H9 (cell line): ENCODE measurements around the gene NUDT4. TPM values are rescaled to one million over a fixed set of nuclear protein-coding genes. Genes with fewer than 3 reads are reported as not detected.
"Not testable (repeated sequence)": the region's sequence is repeated elsewhere in the genome, so short reads cannot be mapped to it uniquely, and the experiment has no call there.

Source experiments
- DNase-seq: peaks from one replicate; pipeline ENCODE4 v3.0.0-alpha.2; 2017
- H2AFZ ChIP-seq: one replicate; pipeline ENCODE4 v1.6.1; 2013; ENCODE audit warnings: mild to moderate bottlenecking, low read length, control low read depth, moderate library complexity
- H2AK5ac ChIP-seq: 2 replicates; pipeline ENCODE4 v1.6.1; 2013; ENCODE audit warnings: low read length, control low read depth, mixed read lengths; ENCODE audit not compliant: insufficient read length
- H2BK120ac ChIP-seq: one replicate; pipeline ENCODE4 v1.6.1; 2013; ENCODE audit warnings: low read depth, mild to moderate bottlenecking, low read length, control low read depth, inconsistent platforms; ENCODE audit not compliant: poor library complexity, severe bottlenecking
- H2BK12ac ChIP-seq: 2 replicates; pipeline ENCODE4 v1.6.1; 2013; ENCODE audit warnings: low read length, control low read depth, mixed read lengths, low read depth; ENCODE audit not compliant: insufficient read length
- H2BK15ac ChIP-seq: 2 replicates; pipeline ENCODE4 v1.6.1; 2013; ENCODE audit warnings: low read depth, low read length, control low read depth
- H2BK20ac ChIP-seq: one replicate; pipeline ENCODE4 v1.6.1; 2013; ENCODE audit warnings: low read depth, mild to moderate bottlenecking, low read length, control low read depth, inconsistent platforms; ENCODE audit not compliant: poor library complexity, severe bottlenecking
- H2BK5ac ChIP-seq: 2 replicates; pipeline ENCODE4 v1.6.1; 2013; ENCODE audit warnings: low read length, control low read depth, mixed read lengths; ENCODE audit not compliant: insufficient read length
- H3K14ac ChIP-seq: 2 replicates; pipeline ENCODE4 v1.6.1; 2013; ENCODE audit warnings: low read length, control low read depth; ENCODE audit not compliant: insufficient read depth
- H3K18ac ChIP-seq: 2 replicates; pipeline ENCODE4 v1.6.1; 2013; ENCODE audit warnings: low read depth, mild to moderate bottlenecking, mixed read lengths, low read length, control low read depth; ENCODE audit not compliant: insufficient read length
- H3K23ac ChIP-seq: 2 replicates; pipeline ENCODE4 v1.6.1; 2013; ENCODE audit warnings: low read length, control low read depth, mixed read lengths, low read depth; ENCODE audit not compliant: insufficient read length
- H3K23me2 ChIP-seq: 2 replicates; pipeline ENCODE4 v1.6.1; 2013; ENCODE audit warnings: low read depth, mild to moderate bottlenecking, mixed read lengths, low read length, control low read depth; ENCODE audit not compliant: insufficient read length, poor library complexity, severe bottlenecking
- H3K27ac ChIP-seq: 2 replicates; pipeline ENCODE4 v1.5.1; 2013; ENCODE audit warnings: low read length, control low read depth, mixed read lengths, low read depth; ENCODE audit not compliant: insufficient read length
- H3K27me3 ChIP-seq: 2 replicates; pipeline ENCODE4 v1.6.1; 2013; ENCODE audit warnings: low read length, control low read depth, inconsistent platforms; ENCODE audit not compliant: insufficient read depth
- H3K4ac ChIP-seq: 2 replicates; pipeline ENCODE4 v1.6.1; 2013; ENCODE audit warnings: low read depth, mild to moderate bottlenecking, control low read depth, inconsistent platforms, low read length, moderate library complexity
- H3K4me1 ChIP-seq: 2 replicates; pipeline ENCODE4 v1.6.1; 2013; ENCODE audit warnings: low read length, control low read depth, inconsistent platforms; ENCODE audit not compliant: insufficient read depth
- H3K4me2 ChIP-seq: 2 replicates; pipeline ENCODE4 v1.6.1; 2013; ENCODE audit warnings: low read length, control low read depth, mixed read lengths; ENCODE audit not compliant: insufficient read length, insufficient read depth
- H3K56ac ChIP-seq: 2 replicates; pipeline ENCODE4 v1.6.1; 2013; ENCODE audit warnings: low read depth, mild to moderate bottlenecking, mixed read lengths, low read length, control low read depth; ENCODE audit not compliant: insufficient read length
- H3K79me1 ChIP-seq: 2 replicates; pipeline ENCODE4 v1.6.1; 2013; ENCODE audit warnings: low read depth, mild to moderate bottlenecking, moderate library complexity, low read length, control low read depth, inconsistent platforms; ENCODE audit not compliant: insufficient read depth, poor library complexity, severe bottlenecking
- H3K79me2 ChIP-seq: 2 replicates; pipeline ENCODE4 v1.6.1; 2013; ENCODE audit warnings: low read length, control low read depth, inconsistent platforms; ENCODE audit not compliant: insufficient read depth
- H3K9ac ChIP-seq: 2 replicates; pipeline ENCODE4 v1.6.1; 2013; ENCODE audit warnings: low read length, control low read depth, mixed read lengths; ENCODE audit not compliant: insufficient read length; ENCODE audit errors: extremely low read depth
- H3K9me3 ChIP-seq: one replicate; pipeline ENCODE4 v1.6.1; 2013; ENCODE audit warnings: low read depth, low read length, inconsistent platforms; ENCODE audit not compliant: control insufficient read depth
- H3T11ph ChIP-seq: one replicate; pipeline ENCODE4 v1.6.1; 2013; ENCODE audit warnings: mild to moderate bottlenecking, low read length, control low read depth, inconsistent platforms
- H4K20me1 ChIP-seq: one replicate; pipeline ENCODE4 v1.6.1; 2013; ENCODE audit not compliant: control insufficient read depth, insufficient read length, insufficient read depth
- H4K5ac ChIP-seq: 2 replicates; pipeline ENCODE4 v1.6.1; 2013; ENCODE audit warnings: low read depth, mild to moderate bottlenecking, mixed read lengths, low read length, control low read depth; ENCODE audit not compliant: insufficient read length
- H4K8ac ChIP-seq: replicated peaks from 2 replicates; pipeline ENCODE4 v1.6.1; 2013; ENCODE audit warnings: low read length, control low read depth, mixed read lengths, low read depth; ENCODE audit not compliant: insufficient read length
- H4K91ac ChIP-seq: 2 replicates; pipeline ENCODE4 v1.6.1; 2013; ENCODE audit warnings: low read depth, mild to moderate bottlenecking, moderate library complexity, mixed read lengths, low read length, control low read depth; ENCODE audit not compliant: insufficient read length
- H3K27ac Mint-ChIP-seq, 3 experiments: 2 replicates in 2 of 3; 3 replicates in 1 of 3; pipeline ENCODE4 v1.8.0; 2020 to 2021; ENCODE audit warnings: mixed read lengths in 3 of 3, mild to moderate bottlenecking in 1 of 3, moderate library complexity in 1 of 3
- H3K27me3 Mint-ChIP-seq: 2 replicates; pipeline ENCODE4 v1.8.0; 2021; ENCODE audit warnings: low read depth, mild to moderate bottlenecking, moderate library complexity, mixed read lengths
- H3K36me3 Mint-ChIP-seq, 3 experiments: 2 replicates in 2 of 3; 3 replicates in 1 of 3; pipeline ENCODE4 v1.8.0; 2020 to 2021; ENCODE audit warnings: low read depth in 3 of 3, mixed read lengths in 3 of 3; ENCODE audit not compliant: insufficient read depth in 1 of 3
- H3K4me1 Mint-ChIP-seq, 2 experiments: 2 replicates each; pipeline ENCODE4 v1.8.0; 2020; ENCODE audit warnings: mixed read lengths in 2 of 2
- H3K4me3 Mint-ChIP-seq, 2 experiments: 2 replicates in 1 of 2; 3 replicates in 1 of 2; pipeline ENCODE4 v1.8.0; 2020 to 2021; ENCODE audit warnings: mild to moderate bottlenecking in 2 of 2, mixed read lengths in 2 of 2, moderate library complexity in 1 of 2
- H3K9me3 Mint-ChIP-seq, 2 experiments: 2 replicates in 1 of 2; 3 replicates in 1 of 2; pipeline ENCODE4 v1.8.0; 2020; ENCODE audit warnings: mild to moderate bottlenecking in 2 of 2, mixed read lengths in 2 of 2, moderate library complexity in 1 of 2
- CTCF ChIP-seq: fragments of 200-600 bp; sonication (generic); conservative IDR thresholded peaks from 3 replicates; pipeline ENCODE4 v1.8.0; 2021; ENCODE audit warnings: antibody characterized with exemption, mild to moderate bottlenecking
- WGBS: extraction: QIAGEN DNeasy Blood & Tissue Kit; methylation state at CpG from one replicate; pipeline ENCODE4 v1.1.7; 2013; ENCODE audit warnings: missing lambda C conversion rate, low lambda C conversion rate, mixed read lengths; ENCODE audit not compliant: insufficient read length; ENCODE audit errors: extremely low coverage; 5-methylcytosine and 5-hydroxymethylcytosine counted together
- total RNA-seq: library from RNA; stranded (reverse); gene quantifications from 2 replicates; pipeline ENCODE4 v1.2.1, GENCODE V29; 2021

Gene NUDT4
- total RNA-seq, 1 experiment from 2014 or later: 40.6 TPM

DNA sequence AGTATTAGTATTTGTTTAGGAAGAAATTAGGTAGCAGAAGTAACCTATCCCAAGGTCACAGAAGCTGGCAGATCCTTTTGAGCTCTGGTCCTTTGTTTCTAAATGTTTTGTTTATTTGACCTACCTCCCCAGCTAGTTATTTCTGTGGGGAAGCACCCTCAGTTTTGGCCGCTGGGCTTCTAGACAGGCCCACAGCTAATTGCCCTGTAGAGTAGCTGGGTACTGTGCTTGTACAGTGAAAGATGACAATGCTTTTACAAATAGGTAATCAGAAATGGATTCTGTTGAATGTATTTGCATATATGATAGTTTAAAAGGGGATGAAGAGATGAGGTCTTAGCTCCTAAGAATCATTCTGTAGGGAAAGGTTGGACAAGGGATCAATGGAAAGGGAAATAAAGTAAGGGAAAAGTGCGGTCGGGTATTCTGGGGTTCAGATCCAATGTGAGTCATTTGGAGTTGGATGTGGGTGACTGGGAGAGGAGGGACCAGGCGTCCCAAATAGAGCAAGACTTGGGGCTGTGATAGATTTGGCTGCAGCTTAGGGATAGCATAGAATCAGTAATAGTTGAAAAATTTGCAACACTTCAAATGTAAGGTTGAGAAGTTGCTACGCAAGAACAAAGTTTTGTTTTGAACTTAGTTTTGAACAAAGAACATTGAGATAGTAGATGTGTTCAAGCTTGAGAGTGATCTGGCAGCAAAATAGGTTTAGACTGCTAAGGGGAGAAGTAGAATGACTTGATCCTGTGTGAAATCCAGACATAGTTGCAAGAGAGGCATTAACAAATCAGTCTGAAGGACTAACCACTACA, 3.6 kb downstream of the NUDT4 start:
- H3K4me2 ChIP-seq: no peak overlapping the region

DNA sequence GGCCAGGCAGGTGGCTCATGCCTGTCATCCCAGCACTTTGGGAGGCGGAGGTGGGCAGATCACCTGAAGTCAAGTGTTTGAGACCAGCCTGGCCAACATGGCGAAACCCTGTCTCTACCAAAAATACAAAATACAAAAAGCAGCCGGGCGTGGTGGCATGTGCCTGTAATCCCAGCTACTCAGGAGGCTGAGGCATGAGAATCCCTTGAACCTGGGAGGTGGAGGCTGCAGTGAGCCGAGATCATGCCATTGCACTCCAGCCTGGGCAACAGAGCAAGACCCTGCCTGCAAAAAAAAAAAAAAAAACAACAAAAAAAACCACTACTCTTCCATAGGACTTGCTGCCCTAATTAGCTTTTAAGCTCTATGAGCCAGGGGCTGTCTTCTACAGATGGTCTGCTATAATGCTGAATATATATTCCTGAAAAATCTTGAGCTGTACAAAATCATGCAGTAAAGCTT, 4.3 kb downstream of the NUDT4 start:
- not testable (repeated sequence) for H3K23me2 ChIP-seq, H2BK5ac ChIP-seq, H2AK5ac ChIP-seq, H2BK120ac ChIP-seq, H3K27ac ChIP-seq, H4K20me1 ChIP-seq, H2AFZ ChIP-seq, H3K56ac ChIP-seq, H3K18ac ChIP-seq, H2BK12ac ChIP-seq, H3K4ac ChIP-seq, H3K27me3 Mint-ChIP-seq, H3K36me3 Mint-ChIP-seq, H4K91ac ChIP-seq, H3K9ac ChIP-seq, H3K79me1 ChIP-seq, H3K23ac ChIP-seq, H3K14ac ChIP-seq, H4K5ac ChIP-seq, H3K4me2 ChIP-seq, H4K8ac ChIP-seq, H3K9me3 ChIP-seq, H3K4me1 ChIP-seq, H3K27me3 ChIP-seq, H3K9me3 Mint-ChIP-seq, H3T11ph ChIP-seq, DNase-seq, H2BK15ac ChIP-seq, H3K4me3 Mint-ChIP-seq, H2BK20ac ChIP-seq
- WGBS: no CpG with 5 or more reads among the region's 5 CpGs
- Mint-ChIP-seq H3K4me1 (peaks cover 34 to 37% of the 10 kb centered on the region in 2 experiments), H3K27ac (peak overlapping the region in 2 of 3 experiments; percentile 6 to 42; a peak in 1 of 7 replicates)
- H3K79me2 ChIP-seq: peaks cover 44% of the 10 kb centered on the region; the same call in 1 of the 2 replicates

More for the DNA sequence above, 3.6 kb downstream of the NUDT4 start:
- no peak overlapping the region for H3K14ac ChIP-seq
- no peak overlapping the region for H3K4ac ChIP-seq
- DNase-seq: no peak
- peaks cover 44% of the 10 kb centered on the region; the same call in 1 of the 2 replicates for H3K79me2 ChIP-seq
- no peak overlapping the region for H3K18ac ChIP-seq
- no peak overlapping the region for H2BK20ac ChIP-seq
- no peaks in the 10 kb centered on the region for H3K9me3 ChIP-seq
- H3K36me3 Mint-ChIP-seq: peaks cover 2 to 8% (median 6%) of the 10 kb centered on the region in 3 experiments; a peak in 4 of 7 replicates
- peak overlapping the region in 2 of 3 experiments; percentile 6 to 42; a peak in 4 of 7 replicates for H3K27ac Mint-ChIP-seq
- peaks cover 10% of the 10 kb centered on the region for H3K79me1 ChIP-seq
- H2AFZ ChIP-seq: no peak overlapping the region
- H3K9ac ChIP-seq: no peak overlapping the region
- no peaks in the 10 kb centered on the region; the same call in 1 of the 2 replicates for H3K27me3 Mint-ChIP-seq
- H4K20me1 ChIP-seq: no peaks in the 10 kb centered on the region
- no peak overlapping the region for H3T11ph ChIP-seq
- H2AK5ac ChIP-seq: no peak overlapping the region
- peaks cover 41 to 44% of the 10 kb centered on the region in 2 experiments for H3K4me1 Mint-ChIP-seq
- no peak overlapping the region for H4K91ac ChIP-seq
- H3K27ac ChIP-seq: no peak overlapping the region
- no peak overlapping the region for H2BK120ac ChIP-seq
- peak overlapping the region in 1 of 2 experiments; percentile 99; a peak in 4 of 5 replicates for H3K4me3 Mint-ChIP-seq
- no peak overlapping the region for H2BK12ac ChIP-seq
- H3K27me3 ChIP-seq: no peaks in the 10 kb centered on the region
- WGBS: no CpG with 5 or more reads among the region's 5 CpGs
- H3K9me3 Mint-ChIP-seq: peaks cover 0 to 4% of the 10 kb centered on the region in 2 experiments; a peak in 3 of 5 replicates
- H4K5ac ChIP-seq: no peak overlapping the region
- TF ChIP-seq CTCF: no peak
- peaks cover 8% of the 10 kb centered on the region for H3K23me2 ChIP-seq
- H2BK5ac ChIP-seq: no peak overlapping the region
- H3K23ac ChIP-seq: no peak overlapping the region
- no peak overlapping the region for H2BK15ac ChIP-seq
- H3K56ac ChIP-seq: no peak overlapping the region
- no peak overlapping the region for H4K8ac ChIP-seq
- 0 out of 2 replicates have a peak, but pooled peaks cover 2% of the 10 kb centered on the region for H3K4me1 ChIP-seq
